Upper lobe of left lung (tissue), 4 donors: ENCODE results near the gene ACVR2A.

Experiments used
- EP300 ChIP-seq, 4 donors: sonication (generic); formaldehyde crosslinking; IDR thresholded peaks; one replicate each; pipeline ENCODE4 v1.5.1; 2017; ENCODE audit warnings: antibody characterized with exemption in 4 of 4, control low read depth in 2 of 4
- POLR2A ChIP-seq, 4 donors: fragments of 450-650 bp; IDR thresholded peaks; one replicate each; pipeline ENCODE4 v1.5.1; 2016 to 2017; ENCODE audit warnings: antibody characterized with exemption in 4 of 4, mild to moderate bottlenecking in 2 of 4
- POLR2AphosphoS5 ChIP-seq, 2 donors: sonication (generic); formaldehyde crosslinking; IDR thresholded peaks; one replicate each; pipeline ENCODE4 v1.5.1; 2017; ENCODE audit warnings: antibody characterized with exemption in 2 of 2
- TF ChIP-seq, protein P1 (sequence below), 6 experiments: fragments of 450-650 bp in 4 of 6; fragments of 200-600 bp in 2 of 6; sonication (generic) in 2 of 6; IDR thresholded peaks; one replicate each; pipeline ENCODE4 v1.5.1; 2016 to 2019; ENCODE audit warnings: antibody characterized with exemption in 6 of 6

DNA sequence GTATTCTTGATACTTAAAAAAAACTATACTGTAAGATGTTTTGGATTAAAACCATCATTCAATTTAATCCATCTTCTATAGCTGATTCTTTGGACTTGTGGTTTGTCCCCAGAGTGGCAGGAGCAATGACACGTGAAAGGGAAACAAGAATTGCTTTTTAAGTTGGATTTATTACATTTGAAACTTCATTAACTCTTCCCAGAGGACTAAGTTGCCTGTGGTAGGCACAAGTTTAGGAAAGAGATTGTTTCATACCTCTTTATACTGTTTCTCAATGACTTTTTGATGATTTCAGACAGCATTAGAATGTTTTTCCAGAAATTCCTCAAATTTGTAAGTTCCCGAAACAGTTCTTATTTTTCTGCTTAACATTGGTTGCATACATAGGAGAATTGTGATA, 41.3 kb downstream of the ACVR2A start:
- TF ChIP-seq, protein P1, sequence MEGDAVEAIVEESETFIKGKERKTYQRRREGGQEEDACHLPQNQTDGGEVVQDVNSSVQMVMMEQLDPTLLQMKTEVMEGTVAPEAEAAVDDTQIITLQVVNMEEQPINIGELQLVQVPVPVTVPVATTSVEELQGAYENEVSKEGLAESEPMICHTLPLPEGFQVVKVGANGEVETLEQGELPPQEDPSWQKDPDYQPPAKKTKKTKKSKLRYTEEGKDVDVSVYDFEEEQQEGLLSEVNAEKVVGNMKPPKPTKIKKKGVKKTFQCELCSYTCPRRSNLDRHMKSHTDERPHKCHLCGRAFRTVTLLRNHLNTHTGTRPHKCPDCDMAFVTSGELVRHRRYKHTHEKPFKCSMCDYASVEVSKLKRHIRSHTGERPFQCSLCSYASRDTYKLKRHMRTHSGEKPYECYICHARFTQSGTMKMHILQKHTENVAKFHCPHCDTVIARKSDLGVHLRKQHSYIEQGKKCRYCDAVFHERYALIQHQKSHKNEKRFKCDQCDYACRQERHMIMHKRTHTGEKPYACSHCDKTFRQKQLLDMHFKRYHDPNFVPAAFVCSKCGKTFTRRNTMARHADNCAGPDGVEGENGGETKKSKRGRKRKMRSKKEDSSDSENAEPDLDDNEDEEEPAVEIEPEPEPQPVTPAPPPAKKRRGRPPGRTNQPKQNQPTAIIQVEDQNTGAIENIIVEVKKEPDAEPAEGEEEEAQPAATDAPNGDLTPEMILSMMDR (IDR thresholded peaks at IDR 0.05): no peak
- TF ChIP-seq POLR2A (IDR thresholded peaks at IDR 0.05) (no peak), POLR2AphosphoS5 (IDR thresholded peaks at IDR 0.05) (no peak), EP300 (IDR thresholded peaks at IDR 0.05) (no peak)
